Airway epithelial cell (primary cell): Measurements from ENCODE around the gene DIAPH1. TPM values are rescaled to one million over a fixed set of nuclear protein-coding genes. Genes with fewer than 3 reads are reported as not detected.

Experiments
- total RNA-seq: library from RNA; depleted of rRNA; stranded (reverse); fragments of >200 nt; gene quantifications from 2 replicates; pipeline ENCODE4 v1.2.3, GENCODE V29; 2015

The DIAPH1 gene
- total RNA-seq, result 91.6 and 106 TPM in 2 replicates

DNA sequence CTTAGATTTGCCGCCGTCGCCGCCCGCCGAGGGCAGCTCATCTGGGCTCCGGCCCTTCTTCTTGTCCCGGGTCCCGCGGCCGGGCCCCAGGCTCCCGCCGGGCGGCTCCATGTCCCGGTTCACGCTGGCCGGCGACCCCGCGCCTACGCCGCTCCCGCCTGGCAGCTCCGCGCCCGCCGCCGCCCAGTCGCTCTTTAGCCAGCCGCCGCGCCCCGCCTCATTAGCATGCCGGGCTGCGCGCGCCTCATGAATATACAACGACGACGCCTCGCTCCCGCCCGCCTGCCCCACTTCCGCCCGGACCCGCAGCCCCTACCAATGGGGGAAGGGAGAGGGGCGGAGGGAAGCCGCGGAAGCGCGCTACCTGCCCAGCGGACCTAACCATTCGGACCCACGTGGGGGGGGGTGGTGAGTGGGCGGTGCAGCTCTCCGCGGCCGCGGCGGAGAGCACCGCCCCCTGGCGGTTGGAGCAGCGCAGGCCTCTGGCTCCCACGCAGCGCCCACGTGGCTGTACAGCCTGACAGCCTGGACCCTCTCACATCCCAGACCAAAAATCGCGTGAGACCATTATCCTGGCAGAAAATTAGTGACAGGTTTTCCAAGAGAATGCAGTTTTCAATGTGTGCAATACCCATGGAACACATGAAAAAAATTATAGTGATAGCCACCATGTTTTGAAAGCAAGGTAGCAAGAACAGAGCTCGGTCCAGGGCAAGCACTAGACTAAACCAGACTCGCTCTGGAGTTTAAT is at the start of gene DIAPH1:
DIAPH1 (minus strand) TSS at position 197 of the 751 bp plus-strand sequence; CDS start at position 111, 86 bp downstream.

DNA sequence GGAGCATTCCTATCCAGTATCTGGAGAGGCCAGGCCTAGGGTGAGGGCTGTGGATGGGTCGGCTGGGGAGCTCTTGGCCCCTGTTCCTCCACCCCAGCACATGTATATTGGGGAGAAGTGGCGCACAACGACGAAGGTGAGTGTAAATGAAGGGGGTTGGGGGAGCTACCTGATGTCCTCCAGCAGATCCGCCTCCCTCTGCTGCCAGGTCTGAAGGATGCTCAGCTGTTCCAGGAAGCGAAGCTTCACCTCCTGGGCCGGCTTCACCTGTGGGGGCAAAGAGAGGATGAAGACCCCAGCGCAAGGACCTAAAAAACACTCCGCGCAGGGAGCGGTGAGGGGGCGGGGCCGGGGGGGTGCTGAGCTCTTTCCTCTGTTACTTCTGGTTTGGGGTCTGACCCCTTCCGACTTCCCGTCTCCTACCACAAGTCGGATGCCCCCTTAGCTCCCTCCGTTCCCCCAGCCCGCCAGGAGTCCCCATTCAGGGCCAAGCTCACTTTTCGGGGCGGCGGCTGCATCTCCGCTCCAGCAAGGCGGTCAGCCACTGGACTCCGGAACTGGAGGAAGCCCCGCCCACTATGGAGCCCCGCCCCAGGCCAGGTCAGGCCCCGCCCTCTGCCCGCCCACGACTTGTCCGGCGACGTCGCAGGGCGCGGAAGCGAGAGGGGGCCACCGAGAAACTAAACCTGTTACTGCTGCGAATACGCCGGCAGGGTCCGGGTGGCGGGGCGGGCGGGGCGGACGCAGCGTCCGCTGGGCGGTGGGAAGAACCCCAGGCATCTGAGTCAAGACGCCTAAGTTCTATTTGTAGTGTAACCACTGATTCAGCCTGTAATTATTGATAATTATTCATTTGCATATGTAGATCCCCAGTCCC is 32.3 kb upstream of the DIAPH1 start, which contains the start of gene FCHSD1:
FCHSD1 (minus strand) TSS at position 568 of the 877 bp plus-strand sequence; CDS start at position 518, 50 bp downstream.

DNA sequence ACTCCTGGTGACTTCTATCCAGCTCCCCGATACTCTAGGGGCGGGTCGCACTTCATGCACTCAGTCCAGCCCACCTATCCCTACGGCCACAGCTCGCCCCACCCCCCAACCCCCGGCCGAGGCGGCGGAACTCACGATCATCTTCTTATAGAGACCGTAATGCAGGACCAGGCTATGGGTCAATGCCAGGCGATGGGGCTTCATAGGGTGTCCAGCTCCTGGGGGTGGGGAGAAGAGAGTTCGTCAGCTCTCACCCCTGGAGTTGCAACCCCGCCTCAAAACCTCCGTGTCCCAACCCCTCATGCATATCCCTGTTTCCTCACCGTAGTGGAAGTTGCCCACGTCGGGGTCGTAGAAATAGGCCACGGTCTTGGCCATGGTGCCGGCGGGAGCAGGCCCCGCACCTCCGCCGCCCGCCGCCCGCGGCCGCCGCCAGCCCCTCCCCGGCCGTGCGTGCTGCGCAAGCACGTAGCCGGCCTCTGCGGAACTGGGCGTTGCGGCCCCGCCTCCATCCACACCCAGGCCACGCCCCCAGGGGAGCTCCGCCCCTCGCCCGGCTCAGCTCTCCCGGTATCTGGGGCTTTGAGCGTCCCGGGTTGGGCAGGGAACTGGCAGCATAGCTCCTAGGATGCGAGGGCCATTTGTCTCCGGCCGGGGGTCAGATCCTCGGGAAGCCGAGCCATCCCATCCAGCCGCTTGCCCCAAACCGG is 17.8 kb upstream of the DIAPH1 start, which contains the start of the genes HDAC3 and RELL2:
HDAC3 (minus strand) TSS at position 437 of the 710 bp plus-strand sequence; CDS start at position 378, 59 bp downstream.
RELL2 (plus strand) TSS at position 585 of the 710 bp plus-strand sequence. CDS start 1,229 bp downstream, outside the sequence.

DNA sequence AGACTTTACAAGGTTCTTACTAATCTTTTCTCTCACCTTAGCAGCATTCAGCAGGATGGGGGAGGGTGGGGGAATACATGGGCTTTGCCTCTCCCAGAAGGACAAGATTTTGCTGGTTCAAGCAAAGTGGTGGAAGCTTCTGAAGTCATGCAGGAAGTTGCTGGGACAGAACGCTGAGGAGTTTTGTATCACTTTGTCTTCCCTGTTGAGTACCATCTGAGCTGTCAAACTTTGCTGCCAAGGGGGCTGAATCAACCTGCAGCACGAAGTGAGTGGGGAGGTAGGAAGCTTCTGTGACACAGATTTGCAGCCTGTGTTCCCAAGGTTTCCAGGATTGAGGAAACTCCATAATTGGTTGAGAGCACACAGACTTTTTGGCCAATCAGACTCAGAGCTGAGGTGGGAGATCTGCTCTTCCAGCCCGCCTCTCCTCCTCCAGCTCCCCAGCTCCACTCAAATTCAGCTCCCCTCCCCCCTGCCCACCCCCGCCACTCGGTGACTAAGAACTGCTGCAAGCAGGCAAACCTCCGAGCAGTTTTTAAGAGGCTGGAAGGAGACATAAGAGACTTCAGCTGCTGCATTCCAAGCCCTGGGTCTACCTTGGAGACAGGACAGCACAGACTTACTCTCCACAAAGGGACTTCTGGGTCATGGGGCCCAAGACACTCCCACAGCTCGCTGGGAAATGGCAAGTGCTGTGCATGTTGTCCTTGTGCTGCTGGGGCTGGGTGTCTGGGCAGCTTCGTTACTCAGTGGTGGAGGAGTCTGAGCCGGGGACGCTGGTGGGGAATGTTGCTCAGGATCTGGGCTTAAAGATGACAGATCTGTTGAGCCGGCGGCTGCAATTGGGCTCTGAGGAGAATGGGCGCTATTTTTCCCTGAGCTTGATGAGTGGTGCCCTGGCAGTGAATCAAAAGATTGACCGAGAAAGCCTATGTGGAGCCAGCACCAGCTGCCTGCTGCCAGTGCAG is 129.9 kb downstream of the DIAPH1 start, which contains the start of gene PCDHGC5:
PCDHGC5 (plus strand) TSS at position 491 of the 971 bp plus-strand sequence; CDS start at position 651, 160 bp downstream.

DNA sequence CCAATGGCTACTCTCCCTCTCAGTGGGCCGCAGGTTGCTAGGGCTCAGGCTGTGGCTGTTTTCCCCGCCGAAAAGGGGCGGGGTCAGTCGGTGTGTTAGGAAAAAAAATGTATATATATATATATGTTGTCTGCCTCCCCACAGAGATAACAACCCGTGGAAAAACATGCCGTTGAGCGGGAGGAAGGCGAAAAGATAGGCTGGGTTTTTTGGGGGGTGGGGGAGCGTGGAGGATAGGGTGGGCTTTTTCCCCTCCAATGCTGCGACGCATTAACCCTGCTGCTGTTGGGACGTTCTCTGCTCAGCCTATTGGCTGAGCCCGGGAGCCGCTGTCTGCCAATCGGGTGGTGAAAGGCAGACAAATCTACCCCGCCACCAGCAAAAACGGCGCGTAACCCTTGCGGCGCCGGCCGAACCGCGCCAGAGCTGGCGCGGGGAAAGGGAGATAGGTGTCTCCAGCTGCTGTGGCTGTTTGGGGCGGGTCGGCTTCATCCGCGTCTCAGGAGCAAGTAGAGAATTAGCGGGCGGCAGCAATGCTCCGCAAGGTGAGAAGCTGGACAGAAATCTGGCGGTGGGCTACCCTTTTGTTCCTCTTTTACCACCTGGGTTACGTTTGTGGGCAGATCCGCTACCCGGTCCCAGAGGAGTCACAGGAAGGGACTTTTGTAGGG is 134.0 kb downstream of the DIAPH1 start, which contains the start of gene PCDHGC4:
PCDHGC4 (plus strand) TSS at position 390 of the 671 bp plus-strand sequence; CDS start at position 534, 144 bp downstream.

DNA sequence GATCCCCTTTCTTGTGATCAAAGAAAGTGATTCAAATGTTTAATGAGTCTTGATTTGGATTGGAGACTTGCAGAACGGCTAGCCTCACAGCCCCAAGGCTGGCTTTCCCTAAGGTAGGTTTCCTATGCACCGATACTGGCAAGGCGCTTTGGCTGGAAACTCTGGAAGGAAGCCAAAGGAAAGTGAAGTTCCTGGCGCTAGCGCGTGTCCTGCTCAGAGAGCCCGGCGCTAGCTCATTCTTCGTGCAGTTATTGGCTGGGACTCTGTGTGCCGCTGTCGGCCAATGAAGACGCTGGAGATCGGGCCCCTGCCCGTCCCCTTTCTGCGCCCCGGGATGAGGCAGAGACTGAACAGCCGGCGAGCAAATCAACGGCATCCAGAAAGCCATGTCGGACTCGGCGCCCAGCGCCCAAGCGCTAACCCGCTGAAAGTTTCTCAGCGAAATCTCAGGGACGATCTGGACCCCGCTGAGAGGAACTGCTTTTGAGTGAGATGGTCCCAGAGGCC is 143.1 kb downstream of the DIAPH1 start, which contains the start of gene PCDHGC3:
PCDHGC3 (plus strand) TSS at position 342 of the 507 bp plus-strand sequence; CDS start at position 493, 151 bp downstream.

Other genes starting within 250 kb of the DIAPH1 start
- gene PCDHGB3, start 248.8 kb downstream of the DIAPH1 start, total RNA-seq, result 0.35 and 0.46 TPM in 2 replicates
- gene PCDHGA6, start 245.1 kb downstream of the DIAPH1 start, total RNA-seq, result 0.37 and 0.63 TPM in 2 replicates
- gene PCDHGA7, start 236.3 kb downstream of the DIAPH1 start, total RNA-seq, result 0.92 and 1.2 TPM in 2 replicates
- gene PCDHGB4, start 231.3 kb downstream of the DIAPH1 start, total RNA-seq, result 2.2 and 3.0 TPM in 2 replicates
- 0.35 and 0.51 TPM in 2 replicates for gene PCDHGA8, start 226.4 kb downstream of the DIAPH1 start, total RNA-seq
- 6.1 and 7.2 TPM in 2 replicates for gene PCDHGB5, start 221.1 kb downstream of the DIAPH1 start, total RNA-seq
- gene PCDHGA9, start 216.2 kb downstream of the DIAPH1 start, total RNA-seq, result 1.2 and 1.8 TPM in 2 replicates
- gene PCDHGB6, start 211.0 kb downstream of the DIAPH1 start, total RNA-seq, result 1.1 and 1.5 TPM in 2 replicates
- 4.7 and 6.2 TPM in 2 replicates for gene PCDHGA10, start 206.0 kb downstream of the DIAPH1 start, total RNA-seq
- gene PCDHGB7, start 201.3 kb downstream of the DIAPH1 start, total RNA-seq, result 3.2 and 4.1 TPM in 2 replicates
- gene PCDHGA11, start 197.9 kb downstream of the DIAPH1 start, total RNA-seq, result 3.3 and 5.2 TPM in 2 replicates
- 4.7 and 5.6 TPM in 2 replicates for gene PCDHGA12, start 188.5 kb downstream of the DIAPH1 start, total RNA-seq
- gene PCDHGC3, start 143.0 kb downstream of the DIAPH1 start, total RNA-seq, result 21.0 and 27.2 TPM in 2 replicates
- 0.05 and 0.21 TPM in 2 replicates for gene PCDHGC4, start 134.0 kb downstream of the DIAPH1 start, total RNA-seq
- gene PCDHGC5, start 129.9 kb downstream of the DIAPH1 start, total RNA-seq, result 0.79 and 1.1 TPM in 2 replicates
- 66.1 and 66.9 TPM in 2 replicates for gene HDAC3, start 17.8 kb upstream of the DIAPH1 start, total RNA-seq
- gene RELL2, start 18.0 kb upstream of the DIAPH1 start, total RNA-seq, result 9.4 and 12.3 TPM in 2 replicates
- 12.3 and 20.4 TPM in 2 replicates for gene FCHSD1, start 32.4 kb upstream of the DIAPH1 start, total RNA-seq
- gene ARAP3, start 63.2 kb upstream of the DIAPH1 start, total RNA-seq, result 6.9 and 11.6 TPM in 2 replicates